Measurements from ENCODE around the gene ZNF516.
A peak's percentile ranks its signal among the peaks of the same experiment; 100 is the strongest.

The ZNF516 gene

DNA sequence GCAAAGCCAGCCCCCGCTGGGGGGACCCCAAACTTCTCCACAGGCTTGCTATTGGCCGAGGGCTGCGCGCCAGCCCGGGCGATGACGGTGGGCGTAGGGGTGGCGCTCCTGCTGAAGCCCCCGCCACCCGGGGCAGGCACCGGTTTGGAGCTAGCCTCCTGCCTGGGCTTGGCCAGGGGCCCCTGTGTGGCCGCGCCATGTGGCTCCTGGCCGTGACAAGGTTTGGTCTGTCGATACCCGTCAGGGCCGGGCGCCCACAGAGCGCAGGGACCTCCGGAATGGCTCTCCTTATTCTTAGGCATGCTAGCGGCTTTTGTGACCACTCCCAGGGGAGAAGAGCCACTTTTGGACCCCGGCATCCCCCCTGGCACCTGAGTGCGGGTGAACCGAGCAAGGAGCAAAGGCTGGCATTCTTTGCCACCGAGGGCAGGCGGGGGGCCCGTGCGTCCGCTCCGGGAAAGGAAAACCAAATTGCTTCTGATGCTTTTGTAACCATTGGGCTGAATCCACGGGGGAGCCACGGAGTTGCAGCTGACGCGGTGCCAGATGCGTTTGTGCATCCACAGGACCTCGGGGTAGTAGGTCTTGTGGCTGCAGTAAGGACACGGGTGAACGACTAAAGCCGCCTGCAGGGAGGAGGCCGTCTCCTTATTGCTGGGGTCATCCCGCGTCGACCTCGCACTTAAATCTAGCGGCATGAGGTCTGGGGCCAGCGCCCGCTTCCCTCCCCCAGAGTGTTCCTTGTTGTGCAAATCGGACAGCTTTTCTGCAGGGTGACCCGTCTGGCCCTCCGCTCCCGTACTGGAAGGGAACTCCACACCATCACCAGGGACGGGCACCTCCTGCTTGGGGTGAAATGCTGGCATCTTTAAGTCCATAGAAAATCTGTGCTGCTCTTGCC is 115.6 kb downstream of the ZNF516 start:
- DNase-seq: no peak

DNA sequence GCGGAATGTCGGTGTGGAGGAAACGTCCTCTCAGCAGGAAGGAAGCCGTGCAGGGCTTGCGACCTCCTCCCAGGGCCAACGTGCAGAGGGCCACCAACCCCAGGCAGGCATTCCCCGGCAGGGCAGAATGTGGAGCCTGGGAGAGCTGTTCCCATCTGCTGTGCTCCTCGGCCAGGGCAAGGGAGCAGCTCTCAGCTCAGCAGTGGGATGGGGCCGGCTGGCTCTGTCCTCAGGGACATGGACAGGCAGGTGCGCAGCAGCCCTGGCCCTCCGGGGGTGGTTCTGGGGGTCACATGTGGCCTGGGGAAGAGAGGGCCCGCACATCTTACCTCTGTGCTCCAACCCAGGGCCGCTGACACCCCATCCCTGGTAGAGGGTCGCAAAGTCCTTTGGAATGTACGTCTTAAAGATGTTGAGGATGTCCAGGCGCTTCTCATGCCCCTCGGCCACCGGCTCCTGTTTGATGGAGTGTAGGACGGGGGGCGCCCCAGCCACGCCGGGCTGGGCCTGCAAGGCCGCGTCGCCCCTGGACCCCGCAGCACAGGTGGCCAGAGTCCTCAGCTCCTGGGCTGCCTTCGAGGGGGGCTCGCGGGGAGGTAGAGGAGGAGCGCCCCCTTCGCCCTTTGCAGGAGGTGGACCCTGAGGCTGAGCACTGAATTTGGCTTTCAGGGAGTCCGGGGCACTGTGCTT is 116.4 kb downstream of the ZNF516 start:
- DNase-seq: no peak

DNA sequence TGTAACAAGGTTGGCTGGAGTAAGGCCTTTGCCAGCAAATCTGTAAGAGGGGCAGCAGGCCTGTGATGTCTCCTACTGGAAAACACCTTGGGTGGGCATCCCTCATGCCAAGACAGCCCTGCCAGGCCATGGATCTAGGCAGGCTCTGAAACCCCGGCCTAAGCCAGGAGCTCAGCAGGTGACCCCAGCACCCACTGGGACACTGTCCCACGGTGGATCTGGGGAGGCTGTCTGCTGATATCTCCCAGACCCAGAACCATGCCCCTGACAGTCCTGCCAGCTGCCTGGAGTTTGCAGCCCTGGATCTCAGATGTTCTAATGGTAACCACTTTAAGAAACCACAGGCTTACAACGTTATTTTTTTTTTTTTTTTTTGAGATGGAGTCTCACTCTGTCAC is 117.7 kb downstream of the ZNF516 start:
- DNase-seq: no peak

DNA sequence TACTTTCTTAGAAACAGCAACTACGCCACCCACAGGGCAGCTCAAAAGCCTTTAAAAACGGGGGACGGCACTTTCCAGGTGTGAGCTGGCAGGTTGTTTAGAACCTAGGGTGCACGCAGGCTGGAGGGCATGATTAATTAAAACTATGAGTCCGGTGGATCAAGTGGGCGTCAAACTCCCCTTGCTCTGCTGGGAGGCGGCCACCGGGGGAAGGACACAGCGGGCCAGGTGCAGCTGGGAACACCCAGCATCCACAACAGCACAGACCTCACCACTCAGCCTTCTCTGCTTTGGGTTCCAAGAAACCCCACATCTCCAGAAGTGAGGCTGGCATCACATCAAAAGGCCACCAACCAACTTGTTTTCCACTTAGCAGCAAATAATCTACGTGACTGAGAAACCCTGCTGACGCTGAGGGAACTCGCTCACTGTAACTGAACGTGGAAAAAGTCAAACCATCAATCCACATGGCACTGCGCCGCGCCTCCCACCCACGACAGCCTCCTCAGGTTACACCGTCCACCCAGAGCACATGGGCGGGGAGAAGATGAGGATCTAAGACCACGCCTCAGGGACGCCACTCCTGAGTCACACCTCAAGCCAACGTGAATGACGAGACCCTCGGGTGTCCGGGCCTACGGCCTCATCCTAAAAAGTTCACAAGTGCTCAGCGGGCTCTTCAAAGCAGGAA is 118.2 kb downstream of the ZNF516 start:
- DNase-seq: peak; percentile 72

DNA sequence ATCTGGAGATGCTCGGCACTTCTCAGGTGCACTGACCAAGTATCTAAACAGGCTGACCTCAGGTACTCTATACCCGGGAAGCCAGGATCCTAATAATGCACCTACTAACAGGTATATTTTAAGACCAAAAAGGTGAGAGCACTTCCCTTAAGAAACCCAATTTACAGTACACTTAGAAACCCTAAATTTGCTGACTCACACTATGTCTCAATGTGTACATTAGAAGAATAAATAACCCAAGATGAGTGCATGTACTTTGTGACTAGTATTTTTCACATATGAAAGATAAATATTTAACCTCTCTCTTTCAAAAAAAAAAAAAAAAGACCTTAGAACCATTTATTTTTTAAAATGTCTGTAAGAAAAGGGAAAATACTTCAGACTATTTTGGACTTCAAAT is 118.8 kb downstream of the ZNF516 start:
- DNase-seq: peak; percentile 57

DNA sequence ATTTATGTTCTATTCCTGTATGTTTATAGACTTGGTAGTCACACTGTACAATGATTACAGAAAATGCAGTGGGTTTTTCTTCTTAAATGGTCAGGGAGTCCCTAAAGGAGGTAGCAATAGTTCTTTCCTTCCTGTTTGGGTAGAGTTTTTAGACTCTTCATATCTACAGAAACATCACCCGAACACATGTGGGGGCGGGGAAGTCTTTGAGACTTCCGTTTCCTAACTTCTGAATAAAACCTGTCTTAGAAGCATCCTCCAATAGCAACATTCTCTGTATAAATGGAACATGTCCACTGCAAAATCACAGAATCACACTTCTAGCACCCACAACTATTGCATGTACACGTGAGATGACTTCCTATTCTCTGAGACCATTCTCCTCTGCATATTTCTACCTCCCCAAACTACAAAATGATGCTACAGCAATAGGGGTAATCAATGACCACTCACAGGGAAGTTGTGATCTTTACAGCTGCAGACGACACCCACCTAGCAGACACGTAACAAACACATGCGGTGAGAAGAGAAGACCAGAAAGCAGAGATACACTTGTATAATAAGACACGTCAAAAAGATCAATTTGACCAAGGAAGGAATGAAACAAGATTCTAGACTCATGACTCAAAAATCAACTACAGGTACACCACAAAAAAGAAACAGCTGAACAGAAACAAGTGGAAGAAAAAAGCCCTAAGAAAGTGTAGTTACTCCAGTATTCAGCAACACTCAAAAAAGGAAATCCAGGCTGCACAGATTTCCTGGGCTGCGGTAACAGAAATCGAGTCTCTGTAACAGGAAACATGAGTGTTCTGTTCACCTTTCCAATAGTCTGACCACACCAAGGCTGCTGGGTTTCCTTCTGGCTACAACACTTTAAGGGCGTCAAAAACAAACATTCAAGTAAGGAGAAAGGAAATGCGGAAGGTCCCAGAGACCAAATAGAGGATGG is 120.4 kb downstream of the ZNF516 start:
- DNase-seq: no peak

DNA sequence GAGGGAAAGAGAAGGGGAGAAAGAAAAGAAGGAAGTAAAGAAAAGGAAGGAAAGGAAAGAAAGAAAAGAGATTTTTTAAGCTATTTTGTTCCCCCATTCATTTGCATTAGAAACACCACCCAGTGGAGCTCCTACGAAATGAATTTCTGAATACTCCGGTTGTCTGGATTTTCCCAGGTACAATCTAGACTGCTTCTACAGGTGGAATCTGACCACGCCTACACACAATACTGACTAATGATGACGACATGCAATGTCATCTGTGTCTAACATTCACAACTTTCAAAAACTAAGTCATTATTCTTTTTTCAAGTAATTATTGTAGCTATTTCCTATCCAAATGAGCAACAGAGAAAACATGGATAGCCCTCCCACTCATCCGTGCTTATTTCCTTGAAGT is 121.7 kb downstream of the ZNF516 start:
- DNase-seq: no peak

DNA sequence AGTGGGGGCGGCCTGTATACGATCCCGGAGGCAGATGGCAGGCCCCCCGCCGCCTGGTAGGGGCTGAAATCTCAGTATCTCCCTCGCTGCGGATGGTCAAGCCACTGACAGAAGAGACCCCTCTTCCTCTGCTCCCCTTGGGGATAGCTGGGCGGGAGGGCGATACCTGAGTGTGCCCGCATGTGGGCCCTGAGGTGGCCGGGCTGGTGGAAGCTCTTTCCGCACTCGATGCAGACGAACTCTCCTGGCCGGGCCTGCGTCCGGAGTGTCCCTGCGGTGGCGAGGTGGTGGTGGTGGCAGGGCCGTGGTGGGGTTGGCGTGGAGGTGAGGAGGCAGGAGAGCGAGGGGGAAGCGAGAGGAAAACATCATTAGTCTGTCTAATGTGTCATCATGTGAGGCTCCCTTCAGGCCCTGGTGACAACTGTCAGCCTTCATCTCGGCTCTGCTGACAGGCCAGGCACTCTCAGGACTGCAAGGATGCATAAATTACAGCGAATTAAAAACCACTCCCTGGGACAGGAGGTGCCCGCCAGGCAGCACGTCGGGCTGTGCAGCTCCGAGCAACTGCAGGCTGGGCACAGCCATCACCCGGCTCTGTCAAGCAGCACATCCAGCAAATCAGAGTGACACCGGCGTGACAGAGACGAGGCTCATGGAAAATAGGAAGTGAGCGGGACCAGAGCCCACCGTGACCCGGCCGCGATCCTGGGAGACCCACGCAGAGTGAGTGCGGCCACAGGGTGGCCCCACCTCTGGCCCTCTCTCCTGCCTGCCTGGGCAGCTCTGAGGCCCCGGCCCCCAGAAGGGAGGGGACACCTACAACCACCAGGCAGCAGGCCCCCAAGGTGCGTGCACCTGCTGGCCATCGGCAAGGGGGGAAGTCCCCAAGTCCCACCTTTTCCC is 123.5 kb downstream of the ZNF516 start:
- DNase-seq: no peak

DNA sequence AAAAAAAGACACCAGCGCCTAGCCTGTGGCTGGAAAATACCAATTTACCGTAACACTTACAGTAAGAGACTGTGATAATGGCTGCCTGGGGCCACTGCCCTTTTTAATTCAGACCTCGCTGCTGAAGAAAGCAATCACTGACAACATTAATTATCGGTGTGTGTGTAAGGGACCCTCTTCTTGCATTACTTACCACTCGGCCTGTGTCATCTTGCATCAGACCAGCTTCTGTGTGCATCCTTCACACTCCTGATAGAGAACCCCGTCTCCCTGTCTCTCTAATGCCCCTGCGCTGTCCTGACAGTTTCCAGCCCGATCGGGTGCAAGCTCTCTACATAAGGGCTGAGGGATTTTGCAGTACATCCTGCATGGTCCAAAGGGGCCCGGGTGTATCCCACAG is 124.4 kb downstream of the ZNF516 start:
- no peak for DNase-seq

DNA sequence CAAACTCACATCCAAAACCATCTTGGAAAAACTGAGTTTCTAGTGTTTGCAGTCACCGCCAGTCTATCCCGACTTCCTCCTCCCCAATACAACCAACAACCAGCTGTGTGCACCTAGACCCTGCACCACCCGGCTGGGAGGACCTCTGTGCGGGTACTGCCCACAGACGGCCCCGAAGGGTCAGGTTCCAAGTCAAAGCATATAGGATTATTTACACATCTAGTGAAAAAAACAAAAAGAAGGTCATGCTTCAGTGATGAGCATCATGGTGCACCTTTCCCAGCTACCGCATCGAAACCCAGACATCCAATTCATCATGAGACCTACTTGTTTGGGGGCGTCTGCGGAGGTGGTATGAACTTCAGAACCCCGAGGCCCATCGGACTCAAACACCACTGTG is 124.8 kb downstream of the ZNF516 start:
- DNase-seq: no peak

DNA sequence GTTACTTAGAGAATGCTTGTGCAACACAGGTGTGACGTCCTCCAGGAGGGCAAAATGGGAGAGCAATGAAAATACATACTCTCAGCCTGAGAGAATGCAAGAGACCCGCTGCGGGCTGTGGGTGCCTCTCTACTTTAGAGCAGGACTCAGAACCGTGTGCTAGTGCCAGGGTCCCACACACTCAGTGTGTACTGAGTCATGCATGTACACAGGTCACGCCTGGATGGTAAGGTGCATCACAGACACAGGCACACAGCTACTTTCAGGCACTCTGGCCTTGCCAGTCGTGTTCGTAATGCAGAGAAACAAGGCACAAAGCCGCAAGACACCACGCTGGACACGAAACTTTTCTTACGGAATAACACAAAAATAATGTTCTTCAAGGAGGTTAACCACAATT is 125.3 kb downstream of the ZNF516 start:
- DNase-seq: no peak

DNA sequence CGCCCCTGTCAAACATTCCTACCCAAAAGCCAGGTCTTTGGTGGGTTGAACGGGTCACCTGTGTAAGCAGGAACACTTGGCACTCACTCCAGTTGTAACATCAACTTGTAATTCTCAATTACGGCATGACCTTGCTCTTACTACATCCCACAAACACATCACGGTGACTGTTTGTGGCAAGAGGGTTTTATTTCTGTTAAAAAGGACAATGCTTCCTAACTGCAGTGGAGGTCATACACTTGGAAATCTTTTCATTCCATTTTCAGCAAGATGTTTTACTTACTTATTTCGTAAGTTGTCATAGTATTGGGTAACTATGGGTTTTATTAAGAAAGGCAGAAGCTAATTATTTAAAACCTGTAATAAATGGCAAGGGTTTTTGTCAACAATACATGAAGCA is 126.1 kb downstream of the ZNF516 start:
- no peak for DNase-seq

DNA sequence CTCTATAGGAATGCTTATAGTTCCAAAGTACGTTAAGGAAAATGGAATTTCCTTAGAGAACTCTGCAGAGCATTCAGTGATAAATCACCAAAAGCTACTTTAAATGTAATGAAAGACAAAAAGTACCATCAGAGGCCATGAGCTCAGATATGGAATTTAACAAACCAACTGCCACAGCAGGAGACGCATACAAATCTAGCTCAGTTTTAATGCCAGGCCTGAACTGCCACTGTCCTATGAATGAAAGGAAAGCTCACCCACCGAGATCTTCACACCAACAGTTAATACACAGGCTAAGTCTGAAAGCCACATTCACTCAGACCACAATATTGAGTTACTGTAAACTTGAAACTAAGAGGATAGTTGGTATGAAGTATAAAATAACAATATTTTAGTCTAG is 126.8 kb downstream of the ZNF516 start:
- DNase-seq: no peak

DNA sequence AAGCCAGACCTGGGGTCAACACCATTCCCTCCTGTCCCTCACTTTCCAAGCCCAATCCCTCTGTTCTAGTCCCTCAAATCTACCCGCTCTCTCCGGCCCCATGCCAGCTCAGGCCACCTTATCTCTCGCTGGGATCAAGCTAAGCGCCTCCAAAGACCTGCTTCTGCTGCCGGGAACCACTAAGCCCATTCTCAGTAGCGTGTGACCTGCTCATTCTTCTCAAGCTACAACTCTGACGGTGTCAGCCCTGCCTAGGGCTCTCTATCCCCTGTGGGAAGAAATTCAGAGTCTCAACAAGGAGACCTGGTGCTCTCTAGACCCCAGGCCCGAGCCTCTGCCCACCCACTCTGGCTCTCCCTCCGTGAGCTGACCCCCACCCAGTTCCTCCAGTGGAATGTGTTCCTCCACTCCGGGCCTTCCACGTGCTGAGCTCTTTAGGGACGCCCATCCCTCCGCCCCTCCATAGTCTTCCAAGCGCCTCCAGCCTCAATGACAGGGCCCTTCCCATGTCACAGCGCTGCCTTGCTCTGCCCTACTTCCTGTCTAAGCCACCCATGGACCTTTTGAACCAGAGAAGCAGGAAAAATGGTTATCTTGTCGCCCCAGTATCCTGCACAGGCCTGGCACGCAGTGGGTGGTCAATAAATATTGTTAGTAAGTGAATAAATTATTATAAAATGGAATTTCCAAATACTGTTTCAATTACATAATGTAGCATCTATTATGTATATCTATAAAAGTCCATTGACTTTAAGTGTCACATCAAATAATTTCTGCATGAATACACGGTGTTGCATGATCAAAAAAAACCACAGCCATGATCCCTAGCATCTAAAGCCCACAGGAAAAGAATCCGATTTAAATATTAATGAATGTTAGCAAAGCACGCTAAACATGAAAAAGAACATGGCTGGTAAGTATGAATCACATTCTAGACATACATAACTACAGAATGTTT is 127.6 kb downstream of the ZNF516 start:
- no peak for DNase-seq

DNA sequence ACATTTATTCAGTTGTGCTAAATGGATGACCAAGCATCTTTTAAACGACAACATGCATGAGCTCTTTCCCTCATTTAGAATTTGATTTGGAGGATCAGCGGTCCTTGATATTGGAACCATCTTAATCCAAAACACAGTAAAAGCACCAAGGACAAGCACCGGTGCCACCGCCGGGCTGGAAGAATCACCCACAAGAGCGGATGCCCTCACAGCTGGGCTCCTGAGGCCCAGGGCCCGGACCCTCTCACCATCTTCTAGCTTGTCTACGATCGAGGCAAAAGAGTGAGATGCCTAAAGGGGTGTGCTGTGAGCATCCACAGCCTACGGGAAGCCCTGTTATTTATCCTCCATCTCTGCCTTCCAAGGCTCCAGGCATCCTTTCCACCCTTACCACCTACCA is 129.5 kb downstream of the ZNF516 start:
- no peak for DNase-seq

DNA sequence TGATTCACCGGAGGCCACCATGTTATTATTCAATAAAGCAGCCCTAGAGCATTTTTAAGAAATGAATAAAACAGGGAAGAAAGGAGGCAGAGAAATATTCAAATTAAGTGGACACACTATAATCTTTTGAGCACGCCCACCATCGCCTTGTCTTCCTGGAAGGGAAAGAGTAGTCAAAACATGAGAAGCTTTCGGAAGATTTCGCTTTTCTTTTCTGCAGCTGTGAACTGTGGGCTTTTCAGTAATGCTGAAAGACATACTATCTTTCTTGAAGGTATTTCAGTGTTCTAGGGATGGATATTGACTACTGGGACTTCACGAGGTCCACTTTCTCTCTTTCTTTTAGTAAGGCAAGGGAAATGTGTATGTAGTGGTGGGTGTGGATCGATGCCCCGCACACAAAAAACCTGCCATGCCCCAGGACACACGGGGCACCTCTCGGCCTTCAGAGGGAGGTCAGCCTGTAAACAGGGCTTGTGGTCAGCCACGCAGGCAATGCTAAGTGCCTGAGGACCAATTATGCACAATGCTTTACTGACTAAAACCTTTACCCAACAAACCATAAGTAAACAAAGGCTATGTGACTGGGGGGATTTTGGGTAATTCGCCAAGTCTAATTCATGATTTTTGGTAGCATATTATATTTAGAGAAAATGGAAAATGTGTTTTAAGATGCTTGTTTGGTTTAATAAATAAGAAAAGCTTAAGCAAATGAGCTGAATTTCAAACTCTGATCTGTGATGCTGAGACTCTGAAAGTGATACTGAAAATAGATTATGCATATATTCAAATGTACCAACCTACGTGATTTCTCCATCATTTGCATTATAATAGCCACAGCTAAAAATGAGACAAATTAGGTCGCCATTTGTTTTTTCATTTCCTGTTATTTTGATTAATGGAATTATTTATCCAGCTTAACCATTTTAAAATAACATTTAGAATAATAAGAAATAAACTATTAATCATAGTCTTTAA is 130.5 kb downstream of the ZNF516 start:
- DNase-seq: no peak

DNA sequence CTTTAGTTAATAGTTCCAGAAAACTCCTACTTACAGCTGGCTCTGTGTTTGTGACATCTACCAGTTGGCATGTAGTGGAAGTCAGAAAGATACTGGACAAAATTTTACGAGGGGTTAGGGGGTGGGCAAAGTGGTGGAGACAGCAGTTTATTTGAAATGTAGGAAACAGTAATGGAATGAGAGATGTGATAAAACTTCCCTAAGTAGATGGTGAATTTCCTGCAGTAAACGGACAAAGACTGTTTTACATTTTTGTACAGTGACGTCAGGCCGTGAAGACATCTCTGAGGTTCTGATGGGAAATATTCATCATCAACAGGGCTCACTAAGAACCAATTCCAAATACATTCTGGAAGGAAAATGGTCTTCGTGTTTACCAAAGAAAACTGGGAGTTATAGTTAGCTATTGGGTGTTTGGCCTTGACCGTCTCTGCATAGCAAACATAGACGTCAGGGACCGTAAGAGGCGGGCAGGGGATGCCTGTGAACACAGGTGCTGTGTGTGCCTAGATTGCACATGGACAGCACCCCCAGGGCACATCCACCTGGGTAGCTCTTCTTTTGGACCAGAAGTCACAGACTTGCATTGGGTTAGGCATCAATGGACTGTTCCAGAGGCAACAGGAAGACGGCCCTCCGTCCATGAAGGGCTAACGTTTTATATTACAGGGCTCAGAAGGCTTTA is 131.5 kb downstream of the ZNF516 start:
- DNase-seq: no peak

DNA sequence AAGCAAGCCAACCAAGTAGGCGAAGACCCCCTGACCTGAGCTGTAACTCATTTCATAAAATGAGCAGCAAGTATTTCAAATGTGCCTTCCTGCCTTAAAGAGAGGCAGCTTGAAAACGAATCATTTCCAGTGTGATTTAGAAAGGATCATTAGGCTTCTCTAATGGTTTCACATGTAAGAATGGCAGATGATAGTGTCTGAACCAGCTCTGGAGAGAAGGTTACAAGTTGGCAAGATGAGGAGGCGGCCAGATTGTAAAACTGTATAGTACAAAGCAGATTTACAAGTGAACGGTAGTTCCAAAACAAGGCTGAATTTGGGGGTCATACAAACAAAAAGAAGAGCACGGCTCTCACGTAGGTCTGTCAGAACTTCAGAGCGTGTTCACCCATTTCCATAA is 132.4 kb downstream of the ZNF516 start:
- DNase-seq: no peak
